SK-N-SH treated with all-trans-retinoic acid at 6 μM for 48 hours (cell line): Measurements from ENCODE around the gene FARS2.
"Not testable (repeated sequence)": the region's sequence is repeated elsewhere in the genome, so short reads cannot be mapped to it uniquely, and the experiment has no call there.

Source experiments
- ATAC-seq: fragments of 200-7000 bp; cut with Tn5 transposase; 3 replicates; pipeline ENCODE4 v1.9.1; 2020; ENCODE audit warnings: mild to moderate bottlenecking, moderate library complexity
- ARNTL ChIP-seq: fragments of 450-650 bp; formaldehyde crosslinking; IDR thresholded peaks from 2 replicates; pipeline ENCODE4 v1.5.0; 2020; ENCODE audit warnings: low read depth, mild to moderate bottlenecking, moderate library complexity, borderline replicate concordance
- BACH2 ChIP-seq: fragments of 250-450 bp; sonication (Bioruptor Pico); IDR thresholded peaks from 2 replicates; pipeline ENCODE4 v1.9.0; 2021; ENCODE audit warnings: mild to moderate bottlenecking, borderline replicate concordance
- CREB5 ChIP-seq: fragments of 250-450 bp; sonication (Bioruptor Pico); IDR thresholded peaks from 2 replicates; pipeline ENCODE4 v1.5.1; 2020; ENCODE audit warnings: low read depth, mild to moderate bottlenecking, moderate library complexity
- CSDC2 ChIP-seq: fragments of 250-450 bp; sonication (Bioruptor Pico); IDR thresholded peaks from 2 replicates; pipeline ENCODE4 v1.5.0; 2020; ENCODE audit warnings: mild to moderate bottlenecking, moderate library complexity
- CSRNP3 ChIP-seq: fragments of 250-450 bp; sonication (Bioruptor Pico); IDR thresholded peaks from 2 replicates; pipeline ENCODE4 v1.5.1; 2021; ENCODE audit warnings: mild to moderate bottlenecking, moderate library complexity
- ESRRG ChIP-seq: fragments of 250-450 bp; sonication (Bioruptor Pico); IDR thresholded peaks from 2 replicates; pipeline ENCODE4 v1.6.1; 2021; ENCODE audit warnings: mild to moderate bottlenecking
- GLIS3 ChIP-seq: fragments of 250-450 bp; sonication (Bioruptor Pico); IDR thresholded peaks from 2 replicates; pipeline ENCODE4 v1.5.0; 2020; ENCODE audit warnings: mild to moderate bottlenecking, moderate library complexity
- ISL1 ChIP-seq: fragments of 250-450 bp; sonication (Bioruptor Pico); IDR thresholded peaks from 2 replicates; pipeline ENCODE4 v2.1.2; 2022; ENCODE audit warnings: mild to moderate bottlenecking, moderate library complexity
- OSR1 ChIP-seq: fragments of 250-450 bp; sonication (Bioruptor Pico); IDR thresholded peaks from 2 replicates; pipeline ENCODE4 v1.8.0; 2022; ENCODE audit warnings: moderate library complexity, mild to moderate bottlenecking, inconsistent platforms
- POU6F1 ChIP-seq: fragments of 250-450 bp; sonication (Bioruptor Pico); IDR thresholded peaks from 2 replicates; pipeline ENCODE4 v1.8.0; 2021; ENCODE audit warnings: low read depth, mild to moderate bottlenecking, moderate library complexity, borderline replicate concordance
- PPARA ChIP-seq: fragments of 250-450 bp; sonication (Bioruptor Pico); IDR thresholded peaks from 2 replicates; pipeline ENCODE4 v1.5.0; 2020; ENCODE audit warnings: mild to moderate bottlenecking, borderline replicate concordance
- SNAI2 ChIP-seq: fragments of 250-450 bp; sonication (Bioruptor Pico); IDR thresholded peaks from 2 replicates; pipeline ENCODE4 v1.5.0; 2020; ENCODE audit warnings: mild to moderate bottlenecking, moderate library complexity
- TCF4 ChIP-seq: fragments of 250-450 bp; sonication (Bioruptor Pico); IDR thresholded peaks from 2 replicates; pipeline ENCODE4 v1.8.0; 2021; ENCODE audit warnings: mild to moderate bottlenecking, moderate library complexity, borderline replicate concordance
- TOX ChIP-seq: fragments of 250-450 bp; sonication (Bioruptor Pico); IDR thresholded peaks from 2 replicates; pipeline ENCODE4 v1.8.0; 2021; ENCODE audit warnings: mild to moderate bottlenecking, moderate library complexity, borderline replicate concordance
- TSHZ2 ChIP-seq: fragments of 250-450 bp; sonication (Bioruptor Pico); IDR thresholded peaks from 2 replicates; pipeline ENCODE4 v1.5.0; 2020; ENCODE audit warnings: mild to moderate bottlenecking, moderate library complexity
- ZC3H10 ChIP-seq: fragments of 250-450 bp; sonication (Bioruptor Pico); IDR thresholded peaks from 2 replicates; pipeline ENCODE4 v1.5.1; 2021; ENCODE audit warnings: mild to moderate bottlenecking, moderate library complexity
- ZFP3 ChIP-seq: fragments of 250-450 bp; sonication (Bioruptor Pico); IDR thresholded peaks from 2 replicates; pipeline ENCODE4 v1.5.0; 2020; ENCODE audit warnings: mild to moderate bottlenecking, moderate library complexity
- ZFP30 ChIP-seq: fragments of 450-650 bp; formaldehyde crosslinking; IDR thresholded peaks from 2 replicates; pipeline ENCODE4 v1.5.0; 2022; ENCODE audit warnings: mild to moderate bottlenecking, moderate library complexity
- ZNF565 ChIP-seq: fragments of 450-650 bp; formaldehyde crosslinking; conservative IDR thresholded peaks from 2 replicates; pipeline ENCODE4 v1.5.0; 2020; ENCODE audit warnings: low read depth, mild to moderate bottlenecking, moderate library complexity
- ZNF70 ChIP-seq: fragments of 450-650 bp; formaldehyde crosslinking; IDR thresholded peaks from 2 replicates; pipeline ENCODE4 v1.5.0; 2020; ENCODE audit warnings: mild to moderate bottlenecking, moderate library complexity
- ZNF8 ChIP-seq: fragments of 450-650 bp; formaldehyde crosslinking; IDR thresholded peaks from 2 replicates; pipeline ENCODE4 v1.5.0; 2020; ENCODE audit warnings: mild to moderate bottlenecking, moderate library complexity

FARS2 gene

GRCh38 chr6:5786969-5787720 is 525.8 kb downstream of the FARS2 start:
- TF ChIP-seq CREB5 (CRISPR knock-in tag) (no peak), OSR1 (no peak), PPARA (CRISPR knock-in tag) (no peak), POU6F1 (CRISPR knock-in tag) (no peak), ZFP30 (CRISPR knock-in tag) (no peak), ZNF8 (CRISPR knock-in tag) (no peak), TOX (CRISPR knock-in tag) (no peak), ZNF565 (CRISPR knock-in tag) (no peak), ZFP3 (no peak), BACH2 (CRISPR knock-in tag) (no peak), ESRRG (CRISPR knock-in tag) (no peak), GLIS3 (no peak), CSRNP3 (CRISPR knock-in tag) (no peak)
- no peak for ATAC-seq

GRCh38 chr6:5789426-5789825 is 528.1 kb downstream of the FARS2 start:
- ATAC-seq: not testable (repeated sequence)

GRCh38 chr6:5796555-5796954 is 535.2 kb downstream of the FARS2 start:
- ATAC-seq: not testable (repeated sequence)

GRCh38 chr6:5806406-5806805 is 545.1 kb downstream of the FARS2 start:
- not testable (repeated sequence) for ATAC-seq

GRCh38 chr6:5809450-5809849 is 548.1 kb downstream of the FARS2 start:
- TF ChIP-seq ZFP30 (CRISPR knock-in tag): no peak
- no peak for TF ChIP-seq OSR1
- no peak for TF ChIP-seq TSHZ2 (CRISPR knock-in tag)
- TF ChIP-seq TOX (CRISPR knock-in tag): no peak
- no peak for TF ChIP-seq SNAI2 (CRISPR knock-in tag)
- no peak for TF ChIP-seq ISL1 (CRISPR knock-in tag)
- TF ChIP-seq ARNTL (CRISPR knock-in tag): no peak
- TF ChIP-seq ZFP3: no peak
- TF ChIP-seq ZNF8 (CRISPR knock-in tag): no peak
- TF ChIP-seq TCF4: no peak
- no peak for TF ChIP-seq GLIS3
- TF ChIP-seq BACH2 (CRISPR knock-in tag): no peak
- TF ChIP-seq, all 23 proteins: peak for 0
- no peak for ATAC-seq

- no peak for ATAC-seq
- TF ChIP-seq ZFP3 (no peak), TOX (CRISPR knock-in tag) (no peak), ZNF70 (CRISPR knock-in tag) (no peak), ISL1 (CRISPR knock-in tag) (no peak), OSR1 (no peak), ZFP30 (CRISPR knock-in tag) (no peak), SNAI2 (CRISPR knock-in tag) (no peak), CREB5 (CRISPR knock-in tag) (no peak), ESRRG (CRISPR knock-in tag) (no peak), ZNF8 (CRISPR knock-in tag) (no peak), ARNTL (CRISPR knock-in tag) (no peak), CSDC2 (CRISPR knock-in tag) (no peak), GLIS3 (no peak), ZC3H10 (CRISPR knock-in tag) (no peak)
These were observed 550.7 kb downstream of the FARS2 start for GRCh38 chr6:5811997-5812396.
